Parathyroid adenoma (tissue), 2 donors: Measurements from ENCODE around the gene PIEZO1.

ENCODE experiments used
- H2AFZ ChIP-seq: fragments of 300-600 bp; sonication (generic); one replicate; pipeline ENCODE4 v1.7.0; 2017; ENCODE audit warnings: antibody characterized with exemption, mild to moderate bottlenecking
- H3K27ac ChIP-seq: fragments of 300-600 bp; sonication (generic); one replicate; pipeline ENCODE4 v1.7.0; 2017
- H3K27me3 ChIP-seq: fragments of 300-600 bp; sonication (generic); one replicate; pipeline ENCODE4 v1.7.0; 2017; ENCODE audit warnings: low read length; ENCODE audit not compliant: control insufficient read depth, insufficient read depth
- H3K36me3 ChIP-seq: fragments of 300-600 bp; sonication (generic); one replicate; pipeline ENCODE4 v1.7.0; 2017; ENCODE audit warnings: low read length; ENCODE audit not compliant: control insufficient read depth, insufficient read depth
- H3K4me1 ChIP-seq: fragments of 300-600 bp; sonication (generic); one replicate; pipeline ENCODE4 v1.7.0; 2017; ENCODE audit warnings: control low read depth
- H3K4me2 ChIP-seq: fragments of 300-600 bp; sonication (generic); one replicate; pipeline ENCODE4 v1.7.0; 2017; ENCODE audit warnings: low read length
- H3K4me3 ChIP-seq: fragments of 300-600 bp; sonication (generic); one replicate; pipeline ENCODE4 v1.7.0; 2017; ENCODE audit warnings: low read depth, low read length
- H3K79me2 ChIP-seq: fragments of 300-600 bp; sonication (generic); one replicate; pipeline ENCODE4 v1.7.0; 2017; ENCODE audit warnings: control low read depth
- H3K9ac ChIP-seq: fragments of 300-600 bp; sonication (generic); one replicate; pipeline ENCODE4 v1.7.0; 2017; ENCODE audit warnings: mild to moderate bottlenecking
- H3K9me3 ChIP-seq: fragments of 300-600 bp; sonication (generic); one replicate; pipeline ENCODE4 v1.7.0; 2017; ENCODE audit warnings: low read length; ENCODE audit not compliant: control insufficient read depth
- TF ChIP-seq, protein P1 (sequence below): fragments of 300-600 bp; sonication (generic); IDR thresholded peaks from one replicate; pipeline ENCODE4 v1.7.0; 2017; ENCODE audit warnings: antibody characterized with exemption, mild to moderate bottlenecking
- donor health status: primary hyperparathyroidism.

The PIEZO1 gene

GRCh38 chr16:88686439-88687253, 98.4 kb downstream of the PIEZO1 start, which contains the start of gene SNAI3:
Gene SNAI3 (minus strand): TSS chr16:88686507. CDS start chr16:88686406, 101 bp downstream.
- no peaks in the 10 kb centered on the region for H3K36me3 ChIP-seq
- no peaks in the 10 kb centered on the region for H3K79me2 ChIP-seq
- H3K9me3 ChIP-seq = no peaks in the 10 kb centered on the region
- H2AFZ ChIP-seq = peak within 1 kb of the TSS; percentile 75
- TF ChIP-seq, protein P1, sequence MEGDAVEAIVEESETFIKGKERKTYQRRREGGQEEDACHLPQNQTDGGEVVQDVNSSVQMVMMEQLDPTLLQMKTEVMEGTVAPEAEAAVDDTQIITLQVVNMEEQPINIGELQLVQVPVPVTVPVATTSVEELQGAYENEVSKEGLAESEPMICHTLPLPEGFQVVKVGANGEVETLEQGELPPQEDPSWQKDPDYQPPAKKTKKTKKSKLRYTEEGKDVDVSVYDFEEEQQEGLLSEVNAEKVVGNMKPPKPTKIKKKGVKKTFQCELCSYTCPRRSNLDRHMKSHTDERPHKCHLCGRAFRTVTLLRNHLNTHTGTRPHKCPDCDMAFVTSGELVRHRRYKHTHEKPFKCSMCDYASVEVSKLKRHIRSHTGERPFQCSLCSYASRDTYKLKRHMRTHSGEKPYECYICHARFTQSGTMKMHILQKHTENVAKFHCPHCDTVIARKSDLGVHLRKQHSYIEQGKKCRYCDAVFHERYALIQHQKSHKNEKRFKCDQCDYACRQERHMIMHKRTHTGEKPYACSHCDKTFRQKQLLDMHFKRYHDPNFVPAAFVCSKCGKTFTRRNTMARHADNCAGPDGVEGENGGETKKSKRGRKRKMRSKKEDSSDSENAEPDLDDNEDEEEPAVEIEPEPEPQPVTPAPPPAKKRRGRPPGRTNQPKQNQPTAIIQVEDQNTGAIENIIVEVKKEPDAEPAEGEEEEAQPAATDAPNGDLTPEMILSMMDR = no peak
- peak within 1 kb of the TSS; percentile 93 for H3K4me2 ChIP-seq
- H3K27me3 ChIP-seq = no peaks in the 10 kb centered on the region
- H3K27ac ChIP-seq = peak within 1 kb of the TSS; percentile 48
- H3K9ac ChIP-seq = no peak within 1 kb of the TSS
- H3K4me1 ChIP-seq = peaks cover 23% of the 10 kb centered on the region
- H3K4me3 ChIP-seq = peak within 1 kb of the TSS; percentile 70

DNA sequence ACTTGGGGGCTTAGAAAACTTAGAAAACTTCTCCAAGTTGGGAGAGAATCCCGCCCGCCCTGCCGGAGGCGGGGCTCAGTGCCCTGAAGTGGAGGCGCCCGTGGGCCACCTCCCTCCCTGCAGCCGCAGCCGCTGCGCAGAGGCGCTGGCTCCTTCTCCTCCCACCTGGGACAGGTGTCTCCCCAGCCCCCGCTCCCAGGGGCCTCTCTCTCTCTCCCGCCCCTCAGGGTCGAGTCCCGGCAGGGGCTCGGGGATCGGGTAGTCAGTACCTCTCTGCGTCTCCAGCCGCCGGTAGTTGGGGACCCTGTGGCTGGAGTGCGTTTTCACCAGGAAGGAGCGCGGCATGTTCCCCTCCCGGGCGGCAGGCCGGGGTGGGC, 99.0 kb downstream of the PIEZO1 start:
- peaks cover 23% of the 10 kb centered on the region for H3K4me1 ChIP-seq
- H2AFZ ChIP-seq = peak overlapping the region; percentile 75
- TF ChIP-seq, protein P1 = no peak
- peak overlapping the region; percentile 70 for H3K4me3 ChIP-seq
- no peaks in the 10 kb centered on the region for H3K9me3 ChIP-seq
- H3K27me3 ChIP-seq = no peaks in the 10 kb centered on the region
- no peak overlapping the region for H3K9ac ChIP-seq
- no peaks in the 10 kb centered on the region for H3K36me3 ChIP-seq
- H3K27ac ChIP-seq = no peak overlapping the region
- H3K4me2 ChIP-seq = peak overlapping the region; percentile 93
- no peaks in the 10 kb centered on the region for H3K79me2 ChIP-seq

GRCh38 chr16:88685156-88686061, 99.6 kb downstream of the PIEZO1 start:
- peak overlapping the region; percentile 75 for H2AFZ ChIP-seq
- no peaks in the 10 kb centered on the region for H3K27me3 ChIP-seq
- TF ChIP-seq, protein P1 = peak; percentile 30
- no peak overlapping the region for H3K27ac ChIP-seq
- H3K4me1 ChIP-seq = peaks cover 23% of the 10 kb centered on the region
- peak overlapping the region; percentile 93 for H3K4me2 ChIP-seq
- peak overlapping the region; percentile 70 for H3K4me3 ChIP-seq
- H3K9ac ChIP-seq = no peak overlapping the region
- no peaks in the 10 kb centered on the region for H3K36me3 ChIP-seq
- no peaks in the 10 kb centered on the region for H3K79me2 ChIP-seq
- H3K9me3 ChIP-seq = no peaks in the 10 kb centered on the region

- Histone ChIP-seq H3K4me2 (no peak overlapping the region), H2AFZ (no peak overlapping the region), H3K9ac (no peak overlapping the region), H3K36me3 (no peaks in the 10 kb centered on the region), H3K27ac (no peak overlapping the region), H3K9me3 (no peaks in the 10 kb centered on the region), H3K79me2 (no peaks in the 10 kb centered on the region), H3K4me1 (peaks cover 23% of the 10 kb centered on the region), H3K4me3 (peak overlapping the region; percentile 70), H3K27me3 (no peaks in the 10 kb centered on the region)
- TF ChIP-seq, protein P1 = no peak
These were observed 100.4 kb downstream of the PIEZO1 start for GRCh38 chr16:88684569-88685155.
